ENCODE measurements around the gene OARD1.

OARD1 gene

GRCh38 chr6:41074692-41075436 is 2.7 kb upstream of the OARD1 start:
- no peak for DNase-seq
- no peak overlapping the region for H3K23ac ChIP-seq (ENCODE audit: low read length in 2 of 2)
- H3K4ac ChIP-seq (ENCODE audit: low read depth in 1 of 2, low read length in 2 of 2): no peak overlapping the region
- H2BK5ac ChIP-seq (ENCODE audit: low read depth, low read length, poor library complexity, severe bottlenecking): no peak overlapping the region
- H3K36me3 ChIP-seq (ENCODE audit: control insufficient read depth in 1 of 2, insufficient read depth in 2 of 2, low read depth in 1 of 2, low read length in 2 of 2): peaks cover 2 to 20% of the 10 kb centered on the region in 2 experiments
- no peak overlapping the region for H2AFZ ChIP-seq (ENCODE audit: low read depth, low read length)
- H4K8ac ChIP-seq (ENCODE audit: low read length): no peak overlapping the region
- H4K91ac ChIP-seq (ENCODE audit: low read length): no peak overlapping the region
- H2BK120ac ChIP-seq (ENCODE audit: low read depth, low read length): no peak overlapping the region
- H3K9ac ChIP-seq (ENCODE audit: low read length): peak overlapping the region; percentile 96
- no peaks in the 10 kb centered on the region for H3K4me1 ChIP-seq (ENCODE audit: control insufficient read depth, insufficient read depth, low read depth, low read length)
- H3K27ac ChIP-seq (ENCODE audit: low read length, poor library complexity, severe bottlenecking): no peak overlapping the region
- H3K4me2 ChIP-seq (ENCODE audit: low read length, poor library complexity, severe bottlenecking): peak overlapping the region; percentile 61
- H3K4me3 ChIP-seq (ENCODE audit: insufficient read depth in 1 of 2, low read depth in 1 of 2, low read length in 2 of 2): peak overlapping the region in 1 of 2 experiments; percentile 88
- no peak overlapping the region for H2AK5ac ChIP-seq (ENCODE audit: low read length, severe bottlenecking)
- H3K9me3 ChIP-seq (ENCODE audit: control insufficient read depth, low read length): no peaks in the 10 kb centered on the region
- no peak overlapping the region for H3K18ac ChIP-seq (ENCODE audit: low read depth in 1 of 2, low read length in 2 of 2)
- peaks cover 7% of the 10 kb centered on the region for H3K79me1 ChIP-seq (replicated peaks; ENCODE audit: low read length, poor library complexity, severe bottlenecking)
- no peaks in the 10 kb centered on the region for H3K27me3 ChIP-seq (ENCODE audit: control insufficient read depth in 1 of 2, insufficient read depth in 1 of 2, low read length in 2 of 2)
- H2BK15ac ChIP-seq (ENCODE audit: low read depth, poor library complexity, severe bottlenecking): no peak overlapping the region
- no peak overlapping the region for H3K14ac ChIP-seq (ENCODE audit: low read length in 2 of 2)
- 61% methylated on average over 7 of the region's 11 CpGs for WGBS
- H2BK12ac ChIP-seq (ENCODE audit: low read length in 2 of 2): no peak overlapping the region

- peak; percentile 58 for DNase-seq
- Histone ChIP-seq H3K79me1 (replicated peaks; ENCODE audit: low read length, poor library complexity, severe bottlenecking) (peaks cover 11% of the 10 kb centered on the region), H3K23ac (ENCODE audit: low read length in 2 of 2) (no peak overlapping the region), H2BK120ac (ENCODE audit: low read depth, low read length) (no peak overlapping the region), H4K8ac (ENCODE audit: low read length) (peak overlapping the region; percentile 66), H4K91ac (ENCODE audit: low read length) (no peak overlapping the region), H3K4me3 (ENCODE audit: insufficient read depth in 1 of 2, low read depth in 1 of 2, low read length in 2 of 2) (peak overlapping the region; percentile 85 to 88), H3K27ac (ENCODE audit: low read length, poor library complexity, severe bottlenecking) (peak overlapping the region; percentile 87), H3K9ac (ENCODE audit: low read length) (peak overlapping the region; percentile 96), H2BK15ac (ENCODE audit: low read depth, poor library complexity, severe bottlenecking) (no peak overlapping the region), H3K36me3 (ENCODE audit: control insufficient read depth in 1 of 2, insufficient read depth in 2 of 2, low read depth in 1 of 2, low read length in 2 of 2) (peaks cover 0 to 20% of the 10 kb centered on the region in 2 experiments), H2AFZ (ENCODE audit: low read depth, low read length) (no peak overlapping the region), H3K9me3 (ENCODE audit: control insufficient read depth, low read length) (no peaks in the 10 kb centered on the region), H2BK5ac (ENCODE audit: low read depth, low read length, poor library complexity, severe bottlenecking) (no peak overlapping the region), H2AK5ac (ENCODE audit: low read length, severe bottlenecking) (no peak overlapping the region), H3K18ac (ENCODE audit: low read depth in 1 of 2, low read length in 2 of 2) (peak overlapping the region; percentile 37 to 92), H3K4ac (ENCODE audit: low read depth in 1 of 2, low read length in 2 of 2) (peak overlapping the region in 1 of 2 experiments; percentile 90), H3K4me1 (ENCODE audit: control insufficient read depth, insufficient read depth, low read depth, low read length) (no peaks in the 10 kb centered on the region), H3K14ac (ENCODE audit: low read length in 2 of 2) (peak overlapping the region in 1 of 2 experiments; percentile 81), H3K4me2 (ENCODE audit: low read length, poor library complexity, severe bottlenecking) (peak overlapping the region; percentile 61), H3K27me3 (ENCODE audit: control insufficient read depth in 1 of 2, insufficient read depth in 1 of 2, low read length in 2 of 2) (no peaks in the 10 kb centered on the region), H2BK12ac (ENCODE audit: low read length in 2 of 2) (peak overlapping the region in 1 of 2 experiments; percentile 15)
- WGBS: 13% methylated on average over 8 of the region's 11 CpGs
These were observed 2.0 kb upstream of the OARD1 start for GRCh38 chr6:41073968-41074691.

DNA sequence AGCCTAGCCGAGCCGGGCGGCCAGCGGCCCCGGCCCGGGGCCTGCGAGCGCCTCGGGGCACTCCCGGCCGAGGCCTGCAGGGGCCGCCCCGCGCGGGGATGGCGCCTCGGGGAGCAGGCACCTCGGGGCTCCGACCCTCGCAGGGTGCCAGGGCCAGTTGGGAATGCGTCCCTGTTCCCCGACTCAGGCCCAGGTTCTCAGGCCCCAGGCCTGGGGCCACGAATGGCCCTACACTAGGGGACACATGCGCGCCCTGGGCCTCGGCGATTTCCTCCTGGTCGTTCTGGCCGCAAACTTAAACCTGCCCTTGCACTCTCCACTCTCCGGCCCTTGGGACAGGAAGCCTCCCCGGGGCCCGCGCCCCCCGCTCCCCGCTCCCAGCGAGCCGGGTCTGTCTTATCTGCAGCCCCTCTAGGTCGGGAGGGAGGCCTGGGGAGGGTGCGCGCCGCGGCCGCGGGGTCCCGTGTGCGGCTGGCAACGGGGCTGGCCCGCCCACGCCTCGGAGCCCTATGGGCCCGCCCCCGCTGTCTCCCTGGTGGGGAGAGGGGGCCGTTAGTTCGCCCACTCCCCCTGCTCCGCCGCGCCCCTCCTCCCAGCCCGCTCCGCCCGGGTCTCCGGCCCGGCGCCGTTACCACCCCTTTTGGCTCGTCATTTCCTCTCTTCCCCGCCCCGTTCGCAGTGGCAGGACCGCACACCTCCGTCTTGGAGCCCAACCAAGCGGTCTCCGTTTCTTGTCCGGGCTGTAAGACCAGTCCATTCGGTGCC is 1.2 kb upstream of the OARD1 start:
- Histone ChIP-seq H3K14ac (ENCODE audit: low read length in 2 of 2) (peak overlapping the region; percentile 72 to 87), H3K4me3 (ENCODE audit: insufficient read depth in 1 of 2, low read depth in 1 of 2, low read length in 2 of 2) (peak overlapping the region; percentile 85 to 88), H3K27ac (ENCODE audit: low read length, poor library complexity, severe bottlenecking) (peak overlapping the region; percentile 94), H3K4me2 (ENCODE audit: low read length, poor library complexity, severe bottlenecking) (peak overlapping the region; percentile 61), H4K91ac (ENCODE audit: low read length) (peak overlapping the region; percentile 96), H2AK5ac (ENCODE audit: low read length, severe bottlenecking) (peak overlapping the region; percentile 94), H2BK12ac (ENCODE audit: low read length in 2 of 2) (no peak overlapping the region), H3K23ac (ENCODE audit: low read length in 2 of 2) (peak overlapping the region in 1 of 2 experiments; percentile 20), H3K18ac (ENCODE audit: low read depth in 1 of 2, low read length in 2 of 2) (peak overlapping the region; percentile 92 to 98), H3K36me3 (ENCODE audit: control insufficient read depth in 1 of 2, insufficient read depth in 2 of 2, low read depth in 1 of 2, low read length in 2 of 2) (peaks cover 0 to 21% of the 10 kb centered on the region in 2 experiments), H4K8ac (ENCODE audit: low read length) (peak overlapping the region; percentile 77), H3K4me1 (ENCODE audit: control insufficient read depth, insufficient read depth, low read depth, low read length) (no peaks in the 10 kb centered on the region), H3K9me3 (ENCODE audit: control insufficient read depth, low read length) (no peaks in the 10 kb centered on the region), H3K79me1 (replicated peaks; ENCODE audit: low read length, poor library complexity, severe bottlenecking) (peaks cover 7% of the 10 kb centered on the region), H3K27me3 (ENCODE audit: control insufficient read depth in 1 of 2, insufficient read depth in 1 of 2, low read length in 2 of 2) (no peaks in the 10 kb centered on the region), H3K4ac (ENCODE audit: low read depth in 1 of 2, low read length in 2 of 2) (peak overlapping the region; percentile 39 to 96), H3K9ac (ENCODE audit: low read length) (peak overlapping the region; percentile 96), H2BK15ac (ENCODE audit: low read depth, poor library complexity, severe bottlenecking) (peak overlapping the region; percentile 94), H2BK120ac (ENCODE audit: low read depth, low read length) (peak overlapping the region; percentile 97), H2AFZ (ENCODE audit: low read depth, low read length) (no peak overlapping the region), H2BK5ac (ENCODE audit: low read depth, low read length, poor library complexity, severe bottlenecking) (peak overlapping the region; percentile 96)
- WGBS: under 1% methylated on average over 59 of the region's 74 CpGs
- peak; percentile 89 for DNase-seq
